ENCODE results near the gene LTA.
"Not testable (repeated sequence)": the region's sequence is repeated elsewhere in the genome, so short reads cannot be mapped to it uniquely, and the experiment has no call there.

Gene LTA

DNA sequence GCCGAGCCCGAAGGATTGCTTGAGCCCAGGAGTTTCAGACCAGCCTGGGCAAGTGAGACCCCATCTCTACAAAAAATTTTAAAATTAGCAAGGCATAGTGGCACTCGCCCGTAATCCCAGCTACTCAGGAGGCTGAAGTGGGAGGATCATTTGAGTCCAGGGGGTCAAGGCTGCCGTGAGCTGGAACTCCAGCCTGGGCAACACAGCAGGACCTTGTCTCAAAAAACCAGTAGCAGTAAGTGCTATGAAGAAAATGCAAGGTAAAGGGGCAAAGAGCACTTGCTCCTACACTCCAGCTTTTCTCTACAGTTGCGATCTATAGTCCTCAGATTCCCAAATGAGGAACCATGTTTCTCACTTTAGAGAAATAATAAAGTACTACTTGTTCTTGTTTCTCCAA, 28.4 kb upstream of the LTA start:
- no peak for DNase-seq

DNA sequence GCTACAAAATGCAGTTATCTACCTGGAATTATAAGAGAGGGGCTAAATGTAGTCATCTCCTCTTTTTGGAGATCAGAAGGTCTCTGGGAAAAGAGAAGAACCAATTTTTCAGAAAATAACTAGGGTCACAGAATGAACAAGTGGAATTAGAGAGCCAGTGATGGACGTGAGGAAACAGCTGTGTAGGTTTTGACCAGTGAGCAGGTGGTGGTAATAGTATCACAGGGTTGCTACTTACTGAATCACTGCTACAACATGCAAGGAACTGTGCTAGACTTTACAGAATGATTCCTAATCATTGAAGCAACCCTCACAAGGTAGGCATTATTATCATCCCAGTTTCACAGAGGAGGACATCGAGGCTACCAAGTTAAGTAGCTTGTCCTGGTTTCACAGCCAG, 27.4 kb upstream of the LTA start:
- DNase-seq: no peak

DNA sequence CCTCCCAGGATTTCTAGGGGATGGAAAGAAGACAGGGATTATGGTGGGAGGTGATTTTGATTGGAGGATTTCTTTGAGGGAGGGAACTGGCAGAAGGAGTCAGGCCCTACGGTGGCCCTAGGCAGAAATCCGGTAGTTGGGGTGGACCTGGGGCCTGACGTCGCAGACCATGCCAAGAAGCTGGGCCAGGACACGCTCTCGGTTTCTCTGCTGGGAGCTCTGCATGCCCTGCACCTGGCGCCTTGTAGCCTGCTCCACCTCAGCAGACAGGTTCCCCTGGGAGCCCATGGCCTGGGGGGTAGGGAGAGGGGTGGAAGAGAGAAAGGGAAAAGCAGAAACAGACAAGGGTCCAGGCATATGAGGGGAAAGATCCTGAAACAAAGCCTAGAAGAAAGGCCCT, 26.8 kb upstream of the LTA start:
- no peak for DNase-seq

DNA sequence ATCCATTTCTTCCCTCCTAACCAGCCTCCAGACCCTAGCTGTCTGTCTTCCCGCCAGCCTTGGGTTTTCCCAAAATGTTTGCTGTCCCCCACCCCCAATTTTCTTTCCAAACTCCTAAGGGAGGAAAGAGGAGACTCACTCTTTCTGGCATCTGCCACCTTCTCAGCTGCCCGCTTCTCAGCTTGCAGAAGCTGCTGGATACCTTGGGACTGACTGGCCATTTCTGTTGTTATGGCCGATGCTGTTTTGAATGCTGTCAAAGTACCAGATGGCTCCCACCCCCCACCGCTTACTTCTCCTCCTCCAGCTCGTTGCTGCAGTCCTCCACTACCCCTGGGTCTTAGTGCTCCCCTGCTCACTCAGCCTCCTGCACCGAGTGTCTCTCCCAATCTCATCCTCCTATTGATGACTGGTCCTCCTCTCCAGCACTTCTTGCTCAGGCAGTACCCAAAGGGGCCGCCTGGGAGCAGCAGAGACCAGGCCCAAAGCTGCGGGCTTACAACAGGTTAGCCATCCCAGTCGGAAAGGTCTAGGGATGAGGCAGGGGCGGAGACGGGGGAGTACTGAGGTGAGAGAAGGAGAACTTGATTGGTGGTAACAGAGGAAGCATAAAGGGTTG, 25.6 kb upstream of the LTA start, which contains the start of gene ATP6V1G2:
ATP6V1G2 (minus strand) TSS at position 270 of the 619 bp plus-strand sequence; CDS start at position 221, 49 bp downstream.
- DNase-seq: peak; percentile 83

DNA sequence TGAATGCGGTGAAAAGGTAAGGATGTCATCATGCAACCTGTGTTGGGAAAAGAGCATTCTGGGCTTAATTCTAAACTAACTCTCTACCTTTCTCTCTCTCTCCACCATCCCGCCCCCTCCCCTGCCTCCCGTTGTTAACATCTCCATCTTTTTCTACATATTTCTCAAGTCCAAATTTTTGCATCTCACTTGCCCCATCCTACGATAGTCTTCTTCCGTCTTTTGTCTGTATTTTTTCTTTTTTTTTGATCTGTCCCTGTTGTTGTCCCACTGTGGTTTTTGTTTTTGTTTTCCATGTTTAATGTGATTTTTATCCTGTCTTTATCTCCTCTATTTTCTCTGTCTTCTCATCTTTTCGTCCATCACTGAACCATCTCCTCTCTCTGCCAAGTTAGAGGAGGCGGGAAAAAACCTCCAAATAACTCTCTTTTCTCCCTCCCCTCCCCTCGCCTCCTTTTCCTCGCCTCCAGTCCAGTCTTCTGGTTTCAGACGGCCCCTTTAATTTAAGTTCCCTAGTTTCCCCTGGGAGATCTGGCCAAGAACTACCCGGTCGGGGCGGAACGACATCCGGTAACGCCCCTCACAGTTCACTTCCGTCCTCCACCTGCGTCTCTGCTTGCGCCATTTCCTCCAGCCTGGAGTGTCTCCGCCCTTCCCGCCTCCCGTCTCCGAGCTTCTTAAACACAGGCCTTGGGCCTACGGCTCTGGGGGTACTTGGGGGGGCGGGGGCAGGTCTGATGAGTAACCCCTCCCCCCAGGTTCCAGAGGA, 24.9 kb upstream of the LTA start, which contains the start of gene NFKBIL1:
NFKBIL1 (plus strand) TSS at position 651 of the 769 bp plus-strand sequence; CDS start at position 738, 87 bp downstream.
- DNase-seq: peak; percentile 86

DNA sequence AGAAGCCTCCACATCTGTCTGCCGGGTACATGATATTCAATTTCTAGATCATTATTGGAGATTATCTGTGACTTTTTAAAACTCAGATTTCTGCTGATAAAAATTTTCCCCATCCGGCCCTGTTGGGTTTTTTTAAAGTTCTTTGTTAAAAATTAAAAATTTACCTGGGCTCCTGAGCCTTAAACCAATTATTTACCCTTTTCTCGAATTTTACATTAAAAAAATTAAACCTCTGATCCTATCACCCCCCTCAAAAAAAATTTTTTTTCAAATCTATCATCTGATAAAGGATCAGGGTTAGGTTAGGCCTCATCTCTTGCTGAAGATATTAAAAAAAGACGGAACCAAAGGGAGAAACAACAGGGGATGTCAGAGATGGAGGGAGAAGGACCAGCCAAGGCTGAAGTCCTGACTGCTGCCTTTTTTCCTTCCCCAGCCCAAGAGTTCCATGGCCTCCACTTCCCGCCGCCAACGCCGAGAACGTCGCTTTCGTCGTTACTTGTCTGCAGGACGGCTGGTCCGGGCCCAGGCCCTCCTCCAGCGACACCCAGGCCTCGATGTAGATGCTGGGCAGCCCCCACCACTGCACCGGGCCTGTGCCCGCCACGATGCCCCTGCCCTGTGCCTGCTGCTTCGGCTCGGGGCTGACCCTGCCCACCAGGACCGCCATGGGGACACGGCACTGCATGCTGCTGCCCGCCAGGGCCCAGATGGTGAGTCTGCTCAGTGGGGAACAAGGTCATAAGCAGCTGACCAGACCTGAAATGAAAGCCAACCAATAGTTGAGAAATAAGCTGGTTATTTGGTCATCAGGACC, 24.2 kb upstream of the LTA start:
- DNase-seq: no peak

DNA sequence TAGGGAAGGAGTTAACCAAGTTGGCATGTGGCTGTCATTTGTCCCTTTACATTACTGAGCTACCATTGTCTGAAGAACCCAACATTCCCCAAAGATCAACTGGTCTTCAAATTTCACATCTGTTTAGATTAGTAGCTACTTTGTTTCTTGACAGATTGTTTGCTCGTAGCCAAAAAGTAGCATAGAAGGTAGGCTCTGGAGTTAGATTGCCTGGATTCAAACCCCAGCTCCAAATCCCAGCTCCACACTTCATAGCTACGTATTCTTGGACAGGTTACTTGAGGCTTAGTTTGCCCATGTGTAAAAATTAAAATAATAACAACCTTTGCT, 23.6 kb upstream of the LTA start:
- no peak for DNase-seq

DNA sequence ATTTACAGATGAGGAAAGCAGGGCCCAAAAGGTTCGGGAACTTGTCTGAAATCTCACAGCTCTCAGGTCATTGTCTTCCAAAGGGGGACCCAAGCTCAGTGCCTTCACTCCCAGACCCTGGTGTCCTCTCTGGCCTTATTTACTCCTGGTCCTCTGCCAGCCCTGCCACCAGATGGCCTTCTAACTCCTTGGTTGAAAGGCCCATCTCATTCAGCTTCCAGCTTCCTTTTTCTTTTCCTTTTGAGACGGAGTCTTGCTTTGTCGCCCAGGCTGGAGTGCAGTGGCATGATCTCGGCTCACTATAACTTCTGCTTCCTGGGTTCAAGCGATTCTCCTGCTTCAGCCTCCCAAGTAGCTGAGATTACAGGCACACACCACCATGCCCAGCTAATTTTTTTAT, 20.7 kb upstream of the LTA start:
- not testable (repeated sequence) for DNase-seq

DNA sequence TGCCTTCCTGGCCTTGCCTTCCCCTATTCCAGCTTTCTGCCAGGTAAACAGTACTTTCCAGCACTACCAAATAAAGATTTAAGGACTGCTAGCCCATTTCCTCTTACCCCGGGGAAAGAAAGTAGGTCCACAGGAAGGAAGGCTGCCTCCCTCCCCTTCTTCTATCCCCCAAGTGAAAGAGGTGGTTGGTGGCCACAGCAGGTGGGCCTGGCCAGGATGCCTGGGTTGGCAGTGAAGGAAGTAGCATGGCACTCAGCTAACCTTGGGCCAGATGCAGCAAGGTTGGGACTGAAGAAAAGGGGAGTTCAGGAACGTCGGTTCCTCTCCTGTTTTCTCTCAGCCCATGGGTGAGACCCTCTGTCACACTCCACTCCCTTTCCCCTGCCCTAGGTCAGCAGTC, 15.8 kb upstream of the LTA start:
- DNase-seq: no peak

DNA sequence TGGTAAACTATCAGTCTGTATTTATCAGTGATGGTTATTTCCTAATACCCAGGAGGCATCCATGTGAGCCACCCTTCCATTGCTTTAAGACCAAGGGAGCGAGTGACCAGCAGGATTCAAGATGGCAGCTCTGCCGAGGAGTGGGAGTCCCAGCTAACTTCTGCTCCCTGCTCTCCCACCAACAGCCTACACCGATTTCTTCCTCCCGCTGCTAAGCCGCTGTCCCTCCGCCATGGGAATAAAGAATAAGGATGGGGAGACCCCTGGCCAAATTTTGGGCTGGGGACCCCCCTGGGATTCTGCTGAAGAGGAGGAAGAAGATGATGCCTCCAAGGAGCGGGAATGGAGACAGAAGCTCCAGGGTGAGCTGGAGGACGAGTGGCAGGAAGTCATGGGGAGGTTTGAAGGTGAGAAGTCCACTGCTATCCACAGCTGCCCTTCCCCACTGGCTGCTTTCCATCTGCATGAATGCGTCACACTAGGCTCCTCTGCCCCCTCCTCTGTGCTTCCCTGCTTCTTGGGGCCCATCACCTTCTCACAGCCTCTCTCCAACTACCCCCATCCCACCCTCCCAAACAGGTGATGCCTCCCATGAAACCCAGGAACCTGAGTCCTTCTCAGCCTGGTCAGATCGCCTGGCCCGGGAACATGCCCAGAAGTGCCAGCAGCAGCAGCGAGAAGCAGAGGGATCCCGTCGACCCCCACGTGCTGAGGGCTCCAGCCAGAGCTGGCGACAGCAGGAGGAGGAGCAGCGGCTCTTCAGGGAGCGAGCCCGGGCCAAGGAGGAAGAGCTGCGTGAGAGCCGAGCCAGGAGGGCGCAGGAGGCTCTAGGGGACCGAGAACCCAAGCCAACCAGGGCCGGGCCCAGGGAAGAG, 14.4 kb upstream of the LTA start:
- no peak for DNase-seq

DNA sequence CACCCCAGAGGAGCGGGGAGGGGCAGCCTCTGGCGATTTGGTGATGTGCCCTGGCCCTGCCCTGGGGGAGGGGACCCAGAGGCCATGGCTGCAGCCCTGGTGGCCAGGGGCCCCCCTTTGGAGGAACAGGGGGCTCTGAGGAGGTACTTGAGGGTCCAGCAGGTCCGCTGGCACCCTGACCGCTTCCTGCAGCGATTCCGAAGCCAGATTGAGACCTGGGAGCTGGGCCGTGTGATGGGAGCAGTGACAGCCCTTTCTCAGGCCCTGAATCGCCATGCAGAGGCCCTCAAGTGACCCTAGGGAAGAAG, 13.8 kb upstream of the LTA start:
- DNase-seq: no peak

DNA sequence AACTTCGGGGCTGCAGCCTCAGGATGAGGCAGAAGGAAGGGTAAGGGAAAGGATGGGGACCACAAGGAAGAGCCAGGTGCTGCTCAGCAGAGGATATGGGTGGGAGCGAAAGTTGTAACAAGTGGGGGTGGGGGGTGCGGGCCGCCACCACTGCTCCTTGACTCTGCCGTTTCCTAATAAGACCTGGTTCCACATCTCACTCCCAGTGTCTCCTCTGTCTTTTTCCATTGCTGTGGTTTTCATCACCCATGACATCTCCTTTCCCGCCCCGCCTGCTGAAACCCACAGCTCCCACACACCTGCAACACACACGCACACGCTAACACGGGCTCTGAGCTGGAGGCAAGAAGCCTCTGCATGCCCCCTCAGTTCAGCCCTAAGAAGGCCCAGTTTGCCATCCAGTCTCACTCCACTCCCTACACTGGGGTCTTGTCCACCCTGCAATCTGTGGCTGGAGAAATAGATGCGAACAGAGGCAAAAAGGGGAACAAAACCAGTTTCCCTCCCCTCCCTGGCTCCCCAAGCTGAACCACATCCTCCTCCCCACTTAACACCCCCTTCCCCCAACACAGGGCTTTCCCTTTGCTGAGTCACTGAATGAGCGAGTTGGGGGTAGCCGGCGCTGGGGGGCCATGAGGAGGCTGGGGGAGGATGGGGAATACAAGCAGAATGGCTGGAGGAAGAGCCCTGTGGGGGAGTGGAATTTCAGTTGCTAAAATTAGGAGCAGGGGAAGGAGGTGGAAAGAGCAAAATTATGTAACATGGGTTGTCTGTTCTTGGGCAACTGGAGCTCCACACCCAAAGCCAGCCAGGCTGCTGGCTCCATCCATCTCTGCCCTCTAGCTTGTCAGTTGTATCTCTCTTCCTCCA, 13.2 kb upstream of the LTA start:
- DNase-seq: no peak

DNA sequence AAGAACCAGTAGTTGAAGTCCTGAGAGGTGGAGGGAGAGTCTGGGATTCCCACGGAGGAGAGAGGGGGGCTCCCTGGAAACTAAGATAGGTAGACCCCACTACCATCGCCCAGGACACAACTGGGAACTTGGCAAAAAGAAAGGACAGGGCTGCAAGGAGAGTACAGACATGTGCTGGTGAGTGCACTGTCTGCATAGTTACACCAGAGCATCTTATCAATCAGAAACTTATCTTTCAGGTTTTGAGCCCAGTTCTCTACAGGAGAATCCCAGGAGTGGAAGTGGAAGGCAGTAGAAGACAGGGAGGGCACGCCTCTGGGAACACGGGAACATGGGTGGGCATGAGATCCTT, 12.5 kb upstream of the LTA start:
- DNase-seq: no peak

DNA sequence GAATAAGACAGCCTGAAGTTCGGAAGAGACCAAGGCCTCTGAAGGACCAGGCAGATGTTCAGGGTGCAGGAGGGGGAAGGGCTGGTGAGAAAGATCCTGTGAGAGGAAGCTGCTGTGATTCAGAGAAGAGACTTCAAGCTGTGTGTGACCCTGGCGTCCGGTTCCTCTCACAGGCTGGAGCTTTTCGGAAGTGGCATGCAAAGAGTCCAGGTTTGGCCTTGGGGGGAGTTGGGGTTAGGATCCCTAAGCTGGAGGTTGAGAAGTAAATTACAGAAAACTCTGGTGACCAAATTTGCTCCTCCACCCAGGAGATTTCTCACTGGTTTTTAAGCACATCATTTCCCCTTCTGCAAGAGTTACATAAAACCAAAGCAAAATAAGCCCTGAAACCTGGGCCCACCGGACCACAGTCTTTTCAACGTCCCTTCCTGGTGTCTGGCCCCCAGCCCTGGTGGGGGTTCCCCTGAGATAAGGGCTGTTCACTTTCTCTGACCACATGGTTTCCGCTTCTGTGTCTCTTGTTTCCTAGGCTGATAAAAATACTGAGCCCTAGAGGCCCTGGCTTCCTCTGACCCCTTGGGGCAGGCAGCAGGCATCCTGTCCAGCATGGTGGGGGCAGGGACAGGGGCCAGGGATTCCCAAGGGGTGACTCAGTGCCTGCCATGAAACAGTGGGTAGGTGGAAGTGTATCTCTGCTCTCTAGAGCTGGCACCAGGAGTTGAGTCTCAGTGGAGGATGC, 12.0 kb upstream of the LTA start:
- DNase-seq: no peak

DNA sequence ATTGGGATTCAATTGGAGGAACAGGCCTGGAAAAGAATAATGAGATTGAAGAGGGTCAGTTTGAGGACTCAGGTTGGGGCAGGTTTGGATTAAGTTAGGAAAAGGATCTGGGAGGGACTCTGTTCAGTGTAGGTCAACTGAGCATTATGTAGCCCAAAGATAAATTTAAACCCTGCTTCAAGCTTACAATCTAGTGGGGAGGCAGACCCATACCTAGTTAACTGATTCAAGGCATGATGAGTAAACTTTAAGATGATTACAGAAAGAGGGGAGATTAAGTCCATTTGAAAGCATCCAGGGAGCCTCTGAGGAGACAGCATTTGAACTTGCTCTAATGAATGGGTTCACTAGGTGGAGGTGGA, 11.4 kb upstream of the LTA start:
- no peak for DNase-seq

DNA sequence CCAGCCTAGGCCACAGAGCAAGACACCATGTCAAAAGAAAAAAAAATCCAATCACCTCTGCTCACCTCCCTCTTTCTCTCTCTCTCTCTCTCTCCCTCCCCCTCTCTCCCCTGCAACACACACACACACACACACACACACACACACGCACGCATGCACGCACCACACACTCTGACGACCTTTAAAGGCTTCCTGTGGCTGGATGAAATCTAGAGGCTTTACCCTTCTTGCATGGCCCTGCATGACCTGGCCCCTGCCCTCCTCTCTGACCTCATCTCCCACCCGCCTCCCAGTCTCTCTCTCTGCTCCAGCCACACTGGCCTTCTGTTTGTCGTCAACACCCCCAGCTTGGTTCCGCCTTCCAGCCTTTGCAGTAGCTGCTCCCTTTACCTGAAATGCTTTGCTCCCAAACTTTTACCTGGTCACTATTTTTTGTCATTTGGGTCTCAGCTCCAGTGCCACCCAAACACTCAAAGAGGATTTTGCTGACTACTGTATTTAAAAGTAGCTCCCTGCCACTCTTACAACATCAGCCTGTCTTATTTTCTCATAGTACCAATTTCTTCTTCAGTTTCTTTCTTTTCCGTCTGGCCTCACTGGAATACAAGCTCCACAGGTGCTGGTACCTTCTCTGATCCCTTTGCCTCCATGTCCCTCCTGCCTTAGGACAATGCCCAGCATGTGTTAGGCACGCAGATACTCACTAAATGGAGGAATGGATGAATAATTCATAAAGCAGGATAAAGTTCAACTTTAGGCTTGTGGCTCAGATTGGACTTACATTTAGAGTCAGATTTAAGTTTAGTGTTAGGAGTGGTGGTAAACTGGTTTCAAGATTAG, 4.3 kb upstream of the LTA start:
- no peak for DNase-seq

DNA sequence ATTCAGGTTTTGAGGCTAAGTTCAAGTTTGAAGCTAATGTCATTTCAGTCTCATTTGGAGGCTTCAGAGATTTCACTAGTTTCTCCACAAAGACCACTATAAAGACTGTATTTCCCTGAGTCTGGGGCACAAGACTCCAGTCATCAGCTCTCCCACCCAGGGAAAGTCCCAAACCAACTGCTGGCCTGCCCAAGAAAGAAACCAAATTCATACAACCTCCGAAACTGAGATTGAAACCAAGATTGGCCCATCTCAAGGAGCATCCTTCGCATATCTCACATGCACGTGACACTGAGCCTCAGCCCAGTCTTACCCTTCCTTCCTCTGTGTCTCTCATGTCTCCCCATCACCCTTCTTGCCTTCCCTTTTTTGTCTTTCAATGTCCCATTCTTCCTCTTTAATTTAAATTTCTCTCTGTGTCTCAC, 3.5 kb upstream of the LTA start:
- no peak for DNase-seq

DNA sequence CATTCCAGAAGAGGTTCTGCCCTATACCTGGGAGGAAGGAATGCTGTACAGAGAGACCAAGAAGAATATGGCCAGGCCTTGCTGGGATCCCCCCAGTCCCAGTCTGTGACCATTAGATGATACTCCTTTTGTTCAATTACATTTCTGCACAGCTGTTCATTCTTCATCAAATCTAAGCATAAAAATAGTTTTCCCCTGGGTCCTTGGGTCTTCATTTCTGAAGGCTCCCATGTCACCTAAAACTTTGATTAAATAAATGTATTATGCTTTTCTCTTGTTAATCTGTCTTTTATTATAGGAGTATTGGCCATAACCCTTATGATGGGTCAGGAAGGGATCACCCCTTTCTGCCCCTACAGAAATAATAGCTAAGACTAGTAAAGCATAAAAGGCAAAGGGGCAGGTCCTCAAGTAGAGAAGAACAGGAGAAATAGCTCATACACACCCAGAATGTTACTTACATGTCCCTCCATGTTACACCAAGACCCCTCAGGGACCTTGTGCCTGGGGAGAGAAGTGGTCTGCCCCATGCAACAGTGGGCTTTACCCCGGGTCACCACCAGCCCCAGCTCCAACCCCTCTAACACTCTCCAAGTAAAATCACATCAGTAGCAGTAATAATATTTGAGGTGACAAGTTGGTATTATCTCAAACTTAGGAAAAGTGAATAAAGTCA, 2.1 kb upstream of the LTA start:
- no peak for DNase-seq

DNA sequence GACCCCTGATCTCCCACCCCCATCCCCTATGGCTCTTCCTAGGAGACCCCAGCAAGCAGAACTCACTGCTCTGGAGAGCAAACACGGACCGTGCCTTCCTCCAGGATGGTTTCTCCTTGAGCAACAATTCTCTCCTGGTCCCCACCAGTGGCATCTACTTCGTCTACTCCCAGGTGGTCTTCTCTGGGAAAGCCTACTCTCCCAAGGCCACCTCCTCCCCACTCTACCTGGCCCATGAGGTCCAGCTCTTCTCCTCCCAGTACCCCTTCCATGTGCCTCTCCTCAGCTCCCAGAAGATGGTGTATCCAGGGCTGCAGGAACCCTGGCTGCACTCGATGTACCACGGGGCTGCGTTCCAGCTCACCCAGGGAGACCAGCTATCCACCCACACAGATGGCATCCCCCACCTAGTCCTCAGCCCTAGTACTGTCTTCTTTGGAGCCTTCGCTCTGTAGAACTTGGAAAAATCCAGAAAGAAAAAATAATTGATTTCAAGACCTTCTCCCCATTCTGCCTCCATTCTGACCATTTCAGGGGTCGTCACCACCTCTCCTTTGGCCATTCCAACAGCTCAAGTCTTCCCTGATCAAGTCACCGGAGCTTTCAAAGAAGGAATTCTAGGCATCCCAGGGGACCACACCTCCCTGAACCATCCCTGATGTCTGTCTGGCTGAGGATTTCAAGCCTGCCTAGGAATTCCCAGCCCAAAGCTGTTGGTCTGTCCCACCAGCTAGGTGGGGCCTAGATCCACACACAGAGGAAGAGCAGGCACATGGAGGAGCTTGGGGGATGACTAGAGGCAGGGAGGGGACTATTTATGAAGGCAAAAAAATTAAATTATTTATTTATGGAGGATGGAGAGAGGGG, 1.4 kb downstream of the LTA start:
- DNase-seq: no peak

Data from NCI-H187 treated with DMSO at 0.1 percent for 48 hours (cell line).